Effector memory CD4-positive, alpha-beta T cell (primary cell): ENCODE data around the gene ACKR2.
A peak's percentile ranks its signal among the peaks of the same experiment; 100 is the strongest.

Experiments
- DNase-seq, 3 donors: peaks; one replicate each; pipeline ENCODE4 v3.0.0-alpha.2; 2020
- H3K27ac ChIP-seq: 2 replicates; pipeline ENCODE4 v1.7.0; 2013; ENCODE audit warnings: mild to moderate bottlenecking, low read length, moderate library complexity; ENCODE audit not compliant: insufficient read depth, poor library complexity, severe bottlenecking
- H3K27me3 ChIP-seq: replicated peaks from 2 replicates; pipeline ENCODE4 v1.7.0; 2013; ENCODE audit warnings: mild to moderate bottlenecking, low read length; ENCODE audit not compliant: insufficient read depth, control insufficient read depth, poor library complexity, severe bottlenecking
- H3K36me3 ChIP-seq: 2 replicates; pipeline ENCODE4 v1.7.0; 2013; ENCODE audit warnings: mild to moderate bottlenecking, low read length, moderate library complexity; ENCODE audit not compliant: control insufficient read depth, insufficient read depth
- H3K4me1 ChIP-seq: 2 replicates; pipeline ENCODE4 v1.7.0; 2013; ENCODE audit warnings: low read length, mild to moderate bottlenecking; ENCODE audit not compliant: control insufficient read depth, insufficient read depth, poor library complexity, severe bottlenecking
- H3K4me3 ChIP-seq: 2 replicates; pipeline ENCODE4 v1.7.0; 2013; ENCODE audit warnings: low read length, low read depth, mild to moderate bottlenecking; ENCODE audit not compliant: insufficient read depth, poor library complexity, severe bottlenecking
- H3K9me3 ChIP-seq: 2 replicates; pipeline ENCODE4 v1.7.0; 2013; ENCODE audit warnings: mild to moderate bottlenecking, low read length, moderate library complexity; ENCODE audit not compliant: control insufficient read depth

Gene ACKR2

DNA sequence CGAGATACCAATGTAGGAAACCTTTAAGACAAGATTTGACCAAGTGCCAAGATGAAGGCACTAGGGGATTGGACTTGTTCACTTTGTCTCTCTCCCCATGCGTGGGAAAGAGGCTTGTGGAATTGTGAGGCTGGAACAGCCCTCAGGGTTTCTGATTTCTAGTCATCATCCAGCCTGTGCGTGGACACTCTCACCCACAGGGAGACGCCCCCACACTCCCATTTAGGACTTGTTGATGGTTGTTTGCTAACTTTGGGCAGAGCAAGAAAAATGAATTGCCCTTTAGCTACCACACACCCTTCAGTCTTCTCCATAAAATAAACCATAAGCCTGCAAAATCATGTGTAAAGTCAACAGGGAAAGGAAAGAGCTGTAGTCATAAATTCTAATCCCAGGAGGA, 18.4 kb downstream of the ACKR2 start:
- H3K4me1 ChIP-seq: no peaks in the 10 kb centered on the region
- no peaks in the 10 kb centered on the region for H3K9me3 ChIP-seq
- H3K36me3 ChIP-seq: no peaks in the 10 kb centered on the region
- no peak overlapping the region for H3K27ac ChIP-seq
- no peak for DNase-seq
- H3K27me3 ChIP-seq: no peaks in the 10 kb centered on the region
- no peak overlapping the region for H3K4me3 ChIP-seq

DNA sequence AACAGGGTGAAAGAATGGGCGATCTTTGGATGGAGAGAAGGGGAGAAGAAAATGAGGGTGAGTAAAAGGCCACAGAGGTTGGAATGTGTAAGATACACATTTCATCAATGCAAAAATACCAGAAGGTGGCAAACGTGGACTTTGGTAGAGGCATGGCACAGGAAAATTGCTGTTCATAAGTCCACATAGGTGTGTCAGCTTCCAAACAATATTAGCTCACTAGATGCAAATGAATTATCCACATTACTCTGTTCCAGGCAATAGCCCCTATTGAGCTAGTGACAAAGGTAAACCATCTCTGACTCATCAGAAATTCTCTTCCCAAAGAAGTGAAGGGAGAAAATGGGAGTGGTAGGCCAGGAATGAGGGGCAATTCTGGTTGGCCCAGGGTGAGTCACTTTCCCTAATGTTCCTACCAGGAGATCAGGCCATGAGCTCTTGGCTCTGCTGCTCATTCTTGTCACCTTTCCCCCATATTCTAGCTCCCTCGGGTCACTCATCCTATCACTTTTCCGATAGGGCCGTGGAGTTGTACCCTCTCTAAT, 19.9 kb downstream of the ACKR2 start:
- H3K4me3 ChIP-seq: no peak overlapping the region
- no peaks in the 10 kb centered on the region for H3K36me3 ChIP-seq
- no peaks in the 10 kb centered on the region for H3K27me3 ChIP-seq
- no peak overlapping the region for H3K27ac ChIP-seq
- no peaks in the 10 kb centered on the region for H3K9me3 ChIP-seq
- no peaks in the 10 kb centered on the region for H3K4me1 ChIP-seq
- no peak for DNase-seq

DNA sequence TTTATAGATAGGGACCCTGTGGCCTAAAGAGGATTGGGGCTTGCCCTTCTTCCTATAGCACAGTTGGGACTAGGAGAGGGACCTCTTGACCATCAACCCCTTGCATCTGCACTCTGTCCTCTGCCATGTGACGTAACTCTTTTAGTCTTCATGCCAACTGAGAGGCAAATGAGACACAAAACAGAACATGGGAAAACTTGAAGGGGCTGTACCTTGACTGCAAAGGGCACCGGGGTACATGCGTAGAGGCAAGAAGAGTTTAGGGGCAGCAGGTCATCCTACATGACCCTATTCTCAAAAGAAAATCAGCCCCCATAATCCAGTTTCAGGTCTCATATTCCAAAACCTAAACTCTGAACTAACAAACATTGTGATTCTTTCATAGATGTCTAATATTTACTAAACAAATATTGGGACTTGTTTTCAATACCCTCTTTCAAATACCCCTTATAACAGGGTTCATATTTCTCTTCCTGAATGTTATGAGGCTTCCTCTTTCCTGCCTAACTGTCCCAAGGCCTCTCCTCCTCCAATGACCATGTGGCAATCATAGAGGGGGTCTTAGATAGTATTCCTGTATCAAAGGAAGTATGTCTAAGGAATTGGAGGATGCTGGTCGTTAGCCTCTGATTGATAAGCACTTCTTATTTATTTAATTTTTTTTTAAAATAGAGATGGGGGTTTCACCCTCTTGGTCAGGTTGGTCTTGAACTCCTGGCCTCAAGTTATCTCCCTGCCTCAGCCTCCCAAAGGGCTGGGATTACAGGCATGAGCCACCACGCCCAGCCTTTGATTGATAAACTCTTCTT, 20.6 kb downstream of the ACKR2 start:
- Histone ChIP-seq H3K27me3 (no peaks in the 10 kb centered on the region), H3K9me3 (no peaks in the 10 kb centered on the region), H3K36me3 (no peaks in the 10 kb centered on the region), H3K4me3 (no peak overlapping the region), H3K27ac (no peak overlapping the region), H3K4me1 (no peaks in the 10 kb centered on the region)
- DNase-seq: no peak

DNA sequence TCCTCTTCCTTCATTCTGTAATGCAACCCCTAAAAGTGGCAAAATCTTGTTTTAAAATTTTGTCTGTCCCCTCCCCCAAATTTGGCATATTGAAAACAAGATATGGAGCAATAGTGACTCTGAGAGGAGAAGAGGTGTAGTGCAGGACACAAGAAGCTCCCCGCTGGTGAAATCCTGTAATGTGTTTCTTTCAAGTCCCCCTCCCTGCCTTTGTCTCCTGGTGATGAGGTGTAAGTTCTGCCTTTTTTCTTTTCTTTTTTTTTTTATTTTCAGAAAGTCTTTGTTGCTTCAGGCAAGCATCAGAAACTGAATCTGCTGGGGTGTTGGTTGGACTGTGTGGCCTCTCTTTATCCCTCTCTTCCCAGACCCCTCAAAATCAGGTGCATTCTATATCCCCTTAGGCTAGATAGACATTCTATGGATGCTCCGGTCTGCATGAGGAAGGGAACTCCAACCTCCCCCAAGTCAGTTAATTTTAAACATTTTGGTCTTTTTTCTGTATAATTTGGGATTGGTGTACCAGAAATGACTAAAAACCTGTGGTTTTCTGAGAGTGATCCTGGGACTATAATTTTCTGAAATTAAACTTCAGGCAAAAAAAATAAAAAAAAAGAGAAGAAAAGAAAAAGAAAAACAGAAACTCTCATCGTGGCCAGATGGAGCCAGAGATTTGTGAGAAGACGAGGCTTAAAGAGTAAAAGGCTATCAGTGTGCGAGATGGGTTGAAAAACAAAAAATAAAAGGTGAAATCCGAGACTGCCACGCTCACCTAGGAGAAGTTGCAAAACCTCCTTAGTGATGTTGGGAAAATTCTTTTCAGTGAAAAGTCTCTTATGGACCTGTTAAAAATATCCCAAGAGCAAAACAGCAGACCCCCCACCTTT, 21.4 kb downstream of the ACKR2 start:
- no peak overlapping the region for H3K27ac ChIP-seq
- H3K9me3 ChIP-seq: no peaks in the 10 kb centered on the region
- H3K4me1 ChIP-seq: no peaks in the 10 kb centered on the region
- DNase-seq: no peak
- no peak overlapping the region for H3K4me3 ChIP-seq
- H3K27me3 ChIP-seq: no peaks in the 10 kb centered on the region
- no peaks in the 10 kb centered on the region for H3K36me3 ChIP-seq

DNA sequence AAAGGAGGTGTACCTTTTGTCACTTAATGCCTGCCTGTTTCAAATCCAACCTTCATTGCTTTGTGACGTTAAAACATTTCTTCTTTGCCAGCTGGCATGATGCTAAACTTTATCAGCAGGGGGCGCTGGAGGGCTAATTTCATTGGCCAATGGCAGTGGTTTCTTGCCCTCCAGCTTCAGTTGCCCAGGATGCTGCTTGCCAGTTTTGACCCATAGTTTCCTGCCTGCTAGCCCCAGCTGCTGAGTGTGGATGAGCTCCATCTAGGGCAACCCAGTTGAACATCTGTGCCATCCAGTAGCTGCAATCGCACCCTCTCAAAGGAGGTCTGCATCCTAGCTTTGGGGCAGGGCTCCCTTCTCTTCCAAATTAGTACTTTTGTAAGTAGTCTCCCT, 22.1 kb downstream of the ACKR2 start:
- Histone ChIP-seq H3K4me1 (no peaks in the 10 kb centered on the region), H3K9me3 (no peaks in the 10 kb centered on the region), H3K4me3 (no peak overlapping the region), H3K27me3 (no peaks in the 10 kb centered on the region), H3K27ac (no peak overlapping the region), H3K36me3 (no peaks in the 10 kb centered on the region)
- DNase-seq: peak; percentile 35 to 58 (median 42)

DNA sequence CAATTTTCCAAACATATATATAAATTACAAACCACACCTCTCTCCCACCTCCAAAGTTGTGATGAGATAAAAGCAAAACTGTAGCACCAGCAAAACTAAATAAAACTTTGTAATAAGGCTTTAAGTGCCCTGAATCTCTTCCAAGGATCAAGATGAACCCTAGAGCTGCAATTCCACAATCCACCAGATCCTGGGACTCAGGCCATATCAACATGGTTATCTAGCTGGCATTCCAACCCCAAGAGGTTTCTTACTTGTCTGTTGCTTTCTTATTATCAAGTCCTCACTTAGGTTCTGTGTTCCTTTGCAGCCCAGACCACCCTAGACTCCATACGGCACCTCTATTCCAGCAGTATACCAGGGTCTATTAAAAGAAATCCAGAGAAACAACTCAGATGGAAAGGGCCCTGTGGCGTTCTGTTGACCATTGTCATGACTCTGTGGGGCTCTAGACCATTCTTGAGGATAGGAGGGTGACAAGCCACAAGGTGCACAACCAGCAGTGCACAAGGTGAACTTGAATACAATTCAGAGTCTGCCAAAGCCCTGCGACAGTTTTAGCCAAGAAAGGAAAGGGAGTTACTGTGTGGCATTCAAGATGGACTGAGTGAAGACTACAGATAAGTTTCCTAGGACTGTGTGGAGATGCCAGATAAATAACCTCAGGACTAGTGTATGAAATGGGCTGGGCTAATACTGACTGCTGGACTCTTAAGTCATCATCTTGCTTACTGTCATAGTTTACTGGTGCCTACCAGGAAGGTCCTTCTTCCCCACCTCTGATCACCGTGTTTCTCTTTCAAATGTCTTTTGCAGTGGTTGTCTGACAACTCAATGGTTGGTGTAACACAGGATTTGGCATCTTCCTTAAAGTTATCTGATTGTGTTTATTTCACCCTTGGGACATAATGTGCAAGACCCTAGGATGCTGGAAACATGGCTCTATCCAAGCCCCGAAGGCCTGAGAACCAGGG, 27.2 kb downstream of the ACKR2 start:
- H3K4me1 ChIP-seq: no peaks in the 10 kb centered on the region
- H3K4me3 ChIP-seq: no peak overlapping the region
- no peaks in the 10 kb centered on the region for H3K9me3 ChIP-seq
- DNase-seq: no peak
- no peaks in the 10 kb centered on the region for H3K27me3 ChIP-seq
- no peaks in the 10 kb centered on the region for H3K36me3 ChIP-seq
- no peak overlapping the region for H3K27ac ChIP-seq

DNA sequence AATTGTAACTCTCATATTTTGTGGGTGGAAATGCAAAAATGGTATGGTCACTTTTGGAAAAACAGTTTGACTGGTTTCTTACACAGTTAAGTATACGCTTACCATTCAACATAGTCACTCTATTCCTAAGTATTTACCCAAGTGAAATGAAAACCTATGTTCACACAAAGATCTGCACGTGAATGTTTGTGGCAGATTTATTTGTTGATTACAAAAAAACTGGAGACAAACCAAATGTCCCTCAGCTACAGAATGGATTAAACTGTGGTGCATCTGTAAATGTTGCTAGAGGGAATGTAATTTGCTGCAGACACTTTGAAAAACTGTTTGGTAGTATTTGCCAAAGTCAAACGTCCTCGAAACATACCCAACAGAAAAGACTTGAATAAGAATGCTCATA, 29.3 kb downstream of the ACKR2 start:
- H3K27ac ChIP-seq: no peak overlapping the region

DNA sequence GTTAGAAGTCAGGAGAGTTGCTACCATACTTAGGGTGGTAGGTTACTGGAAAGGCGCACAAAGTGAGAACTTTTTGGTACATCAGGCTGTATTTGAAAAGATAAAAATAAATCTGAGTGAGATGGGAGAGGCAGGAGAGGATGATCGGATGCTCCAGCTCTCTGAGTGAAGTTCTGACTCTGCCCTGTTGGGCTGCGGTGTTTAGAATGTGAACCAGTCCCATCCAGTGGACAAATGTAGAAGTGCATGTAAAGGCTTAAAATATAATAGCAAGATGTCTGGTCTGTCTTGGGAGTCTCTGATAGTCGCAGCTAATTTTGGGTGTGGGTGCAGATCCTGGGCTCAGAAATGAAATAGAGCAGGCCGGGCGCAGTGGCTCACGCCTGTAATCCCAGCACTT, 30.4 kb downstream of the ACKR2 start:
- Histone ChIP-seq H3K36me3 (no peaks in the 10 kb centered on the region), H3K27me3 (no peaks in the 10 kb centered on the region), H3K9me3 (no peaks in the 10 kb centered on the region), H3K4me3 (no peak overlapping the region), H3K4me1 (no peaks in the 10 kb centered on the region), H3K27ac (no peak overlapping the region)
- peak in 1 of 3 donors; percentile 5 for DNase-seq

More for the DNA sequence above, 29.3 kb downstream of the ACKR2 start:
- Histone ChIP-seq H3K9me3 (no peaks in the 10 kb centered on the region), H3K27me3 (no peaks in the 10 kb centered on the region), H3K4me3 (no peak overlapping the region), H3K4me1 (no peaks in the 10 kb centered on the region), H3K36me3 (no peaks in the 10 kb centered on the region)
- DNase-seq: no peak

DNA sequence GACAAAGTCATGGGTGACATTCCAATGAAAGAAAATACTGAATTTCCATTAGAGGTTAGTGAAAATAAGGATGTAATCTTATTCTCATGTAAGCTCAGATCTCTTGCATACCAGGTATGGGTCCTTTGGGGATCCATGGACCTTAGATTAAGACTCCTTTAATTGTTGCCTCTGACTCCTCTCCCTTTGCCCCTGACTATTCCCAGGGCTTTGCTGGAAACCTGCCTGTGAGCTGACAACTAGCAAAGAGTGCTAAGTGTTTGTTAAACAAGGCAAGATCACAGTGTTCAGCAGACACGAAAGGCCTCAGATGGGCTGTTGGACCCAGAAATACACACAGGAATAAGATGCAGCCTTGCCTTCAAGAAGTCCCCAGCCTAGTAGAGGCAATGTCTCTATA, 32.1 kb downstream of the ACKR2 start:
- Histone ChIP-seq H3K27me3 (no peaks in the 10 kb centered on the region), H3K9me3 (no peaks in the 10 kb centered on the region), H3K27ac (no peak overlapping the region), H3K4me1 (no peaks in the 10 kb centered on the region), H3K36me3 (no peaks in the 10 kb centered on the region), H3K4me3 (no peak overlapping the region)
- no peak for DNase-seq
